Dendritic cell treated with granulocyte-macrophage colony-stimulating factor and Interleukin-4, amounts not matched to agents 40 ng/mL and 50 ng/mL, for 4 days (primary cell): Measurements from ENCODE around the gene PTPRN2.

Experiments used
- H3K27ac Mint-ChIP-seq: one replicate; pipeline ENCODE4 v1.8.0; 2022; ENCODE audit warnings: mild to moderate bottlenecking, mixed read lengths
- H3K27me3 Mint-ChIP-seq: one replicate; pipeline ENCODE4 v1.8.0; 2022; ENCODE audit warnings: mild to moderate bottlenecking, mixed read lengths
- H3K36me3 Mint-ChIP-seq: one replicate; pipeline ENCODE4 v1.8.0; 2022; ENCODE audit warnings: low read depth, mixed read lengths
- H3K4me1 Mint-ChIP-seq: one replicate; pipeline ENCODE4 v1.8.0; 2022; ENCODE audit warnings: low read depth, mixed read lengths
- H3K4me3 Mint-ChIP-seq: one replicate; pipeline ENCODE4 v1.8.0; 2022; ENCODE audit warnings: mild to moderate bottlenecking, moderate library complexity, mixed read lengths
- H3K9me3 Mint-ChIP-seq: one replicate; pipeline ENCODE4 v1.8.0; 2022; ENCODE audit warnings: mixed read lengths
- intact Hi-C: fragments of 100-400 bp; cut with micrococcal nuclease; formaldehyde crosslinking; loops from one replicate; pipeline ENCODE4 v1.15.0; 2022

Gene PTPRN2

GRCh38 chr7:158444501-158445420, 142.9 kb downstream of the PTPRN2 start:
- Mint-ChIP-seq H3K27ac (no peak overlapping the region), H3K9me3 (peaks cover 21% of the 10 kb centered on the region), H3K36me3 (no peaks in the 10 kb centered on the region), H3K4me3 (no peak overlapping the region), H3K27me3 (no peaks in the 10 kb centered on the region), H3K4me1 (no peaks in the 10 kb centered on the region)
- intact Hi-C loops = no loop called here

- Mint-ChIP-seq H3K27ac (no peak overlapping the region), H3K4me1 (no peaks in the 10 kb centered on the region), H3K9me3 (peaks cover 21% of the 10 kb centered on the region), H3K36me3 (no peaks in the 10 kb centered on the region), H3K27me3 (peaks cover 1% of the 10 kb centered on the region), H3K4me3 (no peak overlapping the region)
- intact Hi-C loops = no loop called here
Observed at GRCh38 chr7:158443688-158444483, 143.7 kb downstream of the PTPRN2 start.

- no peaks in the 10 kb centered on the region for H3K36me3 Mint-ChIP-seq
- peaks cover 21% of the 10 kb centered on the region for H3K9me3 Mint-ChIP-seq
- H3K4me3 Mint-ChIP-seq = no peak overlapping the region
- no peaks in the 10 kb centered on the region for H3K4me1 Mint-ChIP-seq
- intact Hi-C loops = no loop called here
- H3K27ac Mint-ChIP-seq = no peak overlapping the region
- peaks cover 1% of the 10 kb centered on the region for H3K27me3 Mint-ChIP-seq
Observed at GRCh38 chr7:158443014-158443687, 144.5 kb downstream of the PTPRN2 start.

GRCh38 chr7:158442260-158442659, 145.4 kb downstream of the PTPRN2 start:
- Mint-ChIP-seq H3K4me1 (no peaks in the 10 kb centered on the region), H3K4me3 (no peak overlapping the region), H3K27ac (no peak overlapping the region), H3K36me3 (no peaks in the 10 kb centered on the region), H3K9me3 (peaks cover 21% of the 10 kb centered on the region), H3K27me3 (peaks cover 2% of the 10 kb centered on the region)
- intact Hi-C loops = no loop called here

GRCh38 chr7:158439035-158439434, 148.6 kb downstream of the PTPRN2 start:
- intact Hi-C loops = no loop called here
- Mint-ChIP-seq H3K36me3 (no peaks in the 10 kb centered on the region), H3K4me3 (no peak overlapping the region), H3K4me1 (no peaks in the 10 kb centered on the region), H3K9me3 (peaks cover 21% of the 10 kb centered on the region), H3K27me3 (peaks cover 9% of the 10 kb centered on the region), H3K27ac (no peak overlapping the region)

GRCh38 chr7:158432369-158433341, 155.0 kb downstream of the PTPRN2 start:
- H3K9me3 Mint-ChIP-seq = no peaks in the 10 kb centered on the region

GRCh38 chr7:158431941-158432347, 155.7 kb downstream of the PTPRN2 start:
- no peaks in the 10 kb centered on the region for H3K36me3 Mint-ChIP-seq
- intact Hi-C loops = no loop called here
- no peaks in the 10 kb centered on the region for H3K4me1 Mint-ChIP-seq
- no peak overlapping the region for H3K27ac Mint-ChIP-seq
- H3K4me3 Mint-ChIP-seq = no peak overlapping the region
- H3K27me3 Mint-ChIP-seq = peaks cover 4% of the 10 kb centered on the region
- H3K9me3 Mint-ChIP-seq = no peaks in the 10 kb centered on the region

More at GRCh38 chr7:158432369-158433341, 155.0 kb downstream of the PTPRN2 start:
- peaks cover 8% of the 10 kb centered on the region for H3K27me3 Mint-ChIP-seq
- H3K4me1 Mint-ChIP-seq = no peaks in the 10 kb centered on the region
- intact Hi-C loops = no loop called here
- H3K27ac Mint-ChIP-seq = no peak overlapping the region
- H3K4me3 Mint-ChIP-seq = no peak overlapping the region
- H3K36me3 Mint-ChIP-seq = no peaks in the 10 kb centered on the region

GRCh38 chr7:158431055-158431940, 156.3 kb downstream of the PTPRN2 start:
- H3K27me3 Mint-ChIP-seq = peaks cover 4% of the 10 kb centered on the region
- no peaks in the 10 kb centered on the region for H3K4me1 Mint-ChIP-seq
- intact Hi-C loops = no loop called here
- H3K27ac Mint-ChIP-seq = no peak overlapping the region
- H3K4me3 Mint-ChIP-seq = no peak overlapping the region
- no peaks in the 10 kb centered on the region for H3K36me3 Mint-ChIP-seq
- H3K9me3 Mint-ChIP-seq = no peaks in the 10 kb centered on the region

GRCh38 chr7:158430308-158431034, 157.2 kb downstream of the PTPRN2 start:
- intact Hi-C loops = no loop called here
- no peak overlapping the region for H3K27ac Mint-ChIP-seq

GRCh38 chr7:158428837-158429753, 158.5 kb downstream of the PTPRN2 start:
- Mint-ChIP-seq H3K27ac (no peak overlapping the region), H3K4me1 (no peaks in the 10 kb centered on the region), H3K36me3 (no peaks in the 10 kb centered on the region), H3K4me3 (no peak overlapping the region), H3K9me3 (no peaks in the 10 kb centered on the region), H3K27me3 (no peaks in the 10 kb centered on the region)
- intact Hi-C loops = no loop called here

More at GRCh38 chr7:158430308-158431034, 157.2 kb downstream of the PTPRN2 start:
- Mint-ChIP-seq H3K4me3 (no peak overlapping the region), H3K9me3 (no peaks in the 10 kb centered on the region), H3K36me3 (no peaks in the 10 kb centered on the region), H3K4me1 (no peaks in the 10 kb centered on the region), H3K27me3 (peaks cover 2% of the 10 kb centered on the region)

- Mint-ChIP-seq H3K4me1 (peaks cover 7% of the 10 kb centered on the region), H3K27ac (no peak overlapping the region), H3K9me3 (no peaks in the 10 kb centered on the region), H3K36me3 (no peaks in the 10 kb centered on the region), H3K4me3 (no peak overlapping the region), H3K27me3 (no peaks in the 10 kb centered on the region)
- intact Hi-C loops = no loop called here
Observed at GRCh38 chr7:158428131-158428836, 159.3 kb downstream of the PTPRN2 start.
